GM21825 (cell line): ENCODE measurements around the gene SH3RF3.

Source experiments
- ATAC-seq: cut with Tn5 transposase; IDR thresholded peaks from one replicate; pipeline ENCODE4 v1.9.1; 2021; ENCODE audit warnings: mild to moderate bottlenecking, moderate library complexity; ENCODE audit not compliant: unreplicated experiment

SH3RF3 gene

GRCh38 chr2:109368798-109369197 is 239.8 kb downstream of the SH3RF3 start:
- no peak for ATAC-seq

- no peak for ATAC-seq
Observed at GRCh38 chr2:109369671-109370191, 240.7 kb downstream of the SH3RF3 start.

GRCh38 chr2:109370399-109371035 is 241.5 kb downstream of the SH3RF3 start:
- ATAC-seq, result no peak

GRCh38 chr2:109371481-109372170 is 242.6 kb downstream of the SH3RF3 start:
- no peak for ATAC-seq

GRCh38 chr2:109372171-109372568 is 243.2 kb downstream of the SH3RF3 start:
- no peak for ATAC-seq

GRCh38 chr2:109372614-109373013 is 243.6 kb downstream of the SH3RF3 start:
- no peak for ATAC-seq

GRCh38 chr2:109373791-109374547 is 245.0 kb downstream of the SH3RF3 start:
- ATAC-seq, result no peak

- no peak for ATAC-seq
Observed at GRCh38 chr2:109374548-109375130, 245.6 kb downstream of the SH3RF3 start.

GRCh38 chr2:109375131-109375561 is 246.1 kb downstream of the SH3RF3 start:
- ATAC-seq, result no peak

GRCh38 chr2:109375656-109376055 is 246.7 kb downstream of the SH3RF3 start:
- ATAC-seq, result no peak

- ATAC-seq, result no peak
Observed at GRCh38 chr2:109376115-109376514, 247.1 kb downstream of the SH3RF3 start.

- no peak for ATAC-seq
Observed at GRCh38 chr2:109376796-109377495, 247.9 kb downstream of the SH3RF3 start.

GRCh38 chr2:109377976-109378375 is 249.0 kb downstream of the SH3RF3 start:
- ATAC-seq, result no peak

- ATAC-seq, result no peak
Observed at GRCh38 chr2:109378682-109379081, 249.7 kb downstream of the SH3RF3 start.

- ATAC-seq, result no peak
Observed at GRCh38 chr2:109379507-109379906, 250.5 kb downstream of the SH3RF3 start.

GRCh38 chr2:109380502-109381326 is 251.7 kb downstream of the SH3RF3 start:
- ATAC-seq, result no peak

GRCh38 chr2:109381327-109381820 is 252.4 kb downstream of the SH3RF3 start:
- no peak for ATAC-seq

GRCh38 chr2:109382226-109382895 is 253.4 kb downstream of the SH3RF3 start:
- ATAC-seq, result no peak

- ATAC-seq, result no peak
Observed at GRCh38 chr2:109382951-109383350, 253.9 kb downstream of the SH3RF3 start.
